GM21737 (cell line): ENCODE data around the gene ABCC10.
A peak's percentile ranks its signal among the peaks of the same experiment; 100 is the strongest.

Source experiments
- ATAC-seq: cut with Tn5 transposase; IDR thresholded peaks from one replicate; pipeline ENCODE4 v1.9.1; 2021; ENCODE audit warnings: mild to moderate bottlenecking, moderate library complexity; ENCODE audit not compliant: unreplicated experiment

Gene ABCC10

GRCh38 chr6:43468748-43469681 is 41.7 kb downstream of the ABCC10 start:
- ATAC-seq = no peak

- ATAC-seq = no peak
These were observed 42.6 kb downstream of the ABCC10 start for GRCh38 chr6:43469947-43470346.

GRCh38 chr6:43471399-43471798 is 44.1 kb downstream of the ABCC10 start:
- no peak for ATAC-seq

- ATAC-seq = no peak
These were observed 45.2 kb downstream of the ABCC10 start for GRCh38 chr6:43472515-43472914.

GRCh38 chr6:43475516-43475915 is 48.2 kb downstream of the ABCC10 start:
- ATAC-seq = no peak

GRCh38 chr6:43476746-43477145 is 49.4 kb downstream of the ABCC10 start:
- ATAC-seq = no peak

GRCh38 chr6:43477235-43478007 is 50.1 kb downstream of the ABCC10 start, which contains the start of gene TJAP1:
Gene TJAP1 (plus strand): TSS chr6:43477570. CDS start chr6:43499002, 21,432 bp downstream.
- ATAC-seq = peak; percentile 94

- no peak for ATAC-seq
These were observed 50.6 kb downstream of the ABCC10 start for GRCh38 chr6:43478008-43478372.

GRCh38 chr6:43481075-43481474 is 53.7 kb downstream of the ABCC10 start:
- no peak for ATAC-seq

- no peak for ATAC-seq
These were observed 54.4 kb downstream of the ABCC10 start for GRCh38 chr6:43481591-43482236.

- ATAC-seq = no peak
These were observed 61.4 kb downstream of the ABCC10 start for GRCh38 chr6:43488667-43489276.

GRCh38 chr6:43489277-43490072 is 62.1 kb downstream of the ABCC10 start:
- ATAC-seq = no peak

- no peak for ATAC-seq
These were observed 63.2 kb downstream of the ABCC10 start for GRCh38 chr6:43490523-43490939.

- ATAC-seq = no peak
These were observed 64.7 kb downstream of the ABCC10 start for GRCh38 chr6:43491750-43492661.

GRCh38 chr6:43492673-43493072 is 65.3 kb downstream of the ABCC10 start:
- ATAC-seq = no peak

- ATAC-seq = no peak
These were observed 65.9 kb downstream of the ABCC10 start for GRCh38 chr6:43493230-43493629.

GRCh38 chr6:43493833-43494232 is 66.5 kb downstream of the ABCC10 start:
- ATAC-seq = no peak

GRCh38 chr6:43494321-43494720 is 67.0 kb downstream of the ABCC10 start:
- no peak for ATAC-seq

GRCh38 chr6:43494766-43495165 is 67.4 kb downstream of the ABCC10 start:
- no peak for ATAC-seq
